CD4-positive, alpha-beta T cell treated with Interleukin-6 for 4 hours (primary cell): Measurements from ENCODE around the gene CCL14.

ENCODE experiments used
- DNase-seq: peaks from one replicate; pipeline ENCODE4 v3.0.0-alpha.2; 2020; ENCODE audit warnings: mixed read lengths

CCL14 gene

GRCh38 chr17:35936063-35936462, 50.5 kb downstream of the CCL14 start:
- no peak for DNase-seq

- DNase-seq, result no peak
Observed at GRCh38 chr17:35934760-35935159, 51.8 kb downstream of the CCL14 start.
